KMS-11 (cell line): ENCODE measurements around the gene KIF1C.

ENCODE experiments used
- H2AFZ ChIP-seq: fragments of 200-600 bp; sonication (generic); 2 replicates; pipeline ENCODE4 v1.6.1; 2016; ENCODE audit warnings: antibody characterized with exemption, mixed run types, low read depth
- H3K27ac ChIP-seq: fragments of 200-600 bp; sonication (generic); 2 replicates; pipeline ENCODE4 v1.6.1; 2016; ENCODE audit warnings: mild to moderate bottlenecking, mixed run types
- H3K27me3 ChIP-seq: fragments of 200-600 bp; sonication (generic); 2 replicates; pipeline ENCODE4 v1.6.1; 2017; ENCODE audit warnings: mild to moderate bottlenecking, low read depth, mixed run types, moderate library complexity; ENCODE audit not compliant: insufficient read depth
- H3K36me3 ChIP-seq: fragments of 200-600 bp; sonication (generic); 2 replicates; pipeline ENCODE4 v1.6.1; 2017; ENCODE audit warnings: mild to moderate bottlenecking, mixed run types; ENCODE audit not compliant: insufficient read depth
- H3K4me1 ChIP-seq: fragments of 200-600 bp; sonication (generic); 2 replicates; pipeline ENCODE4 v1.6.1; 2016; ENCODE audit warnings: mild to moderate bottlenecking, low read depth, mixed run types; ENCODE audit not compliant: poor library complexity, severe bottlenecking
- H3K4me2 ChIP-seq: fragments of 200-600 bp; sonication (generic); 2 replicates; pipeline ENCODE4 v1.7.0; 2016; ENCODE audit warnings: mild to moderate bottlenecking, mixed run types
- H3K4me3 ChIP-seq: fragments of 200-600 bp; sonication (generic); IDR thresholded peaks from 2 replicates; pipeline ENCODE4 v1.6.1; 2017; ENCODE audit warnings: low read depth, low read length, mixed read lengths; ENCODE audit not compliant: insufficient read depth
- H3K79me2 ChIP-seq: fragments of 200-600 bp; sonication (generic); 2 replicates; pipeline ENCODE4 v1.6.1; 2016; ENCODE audit warnings: low read depth, mixed run types; ENCODE audit not compliant: insufficient read depth
- H3K9ac ChIP-seq: fragments of 200-600 bp; sonication (generic); 2 replicates; pipeline ENCODE4 v1.6.1; 2016; ENCODE audit warnings: mild to moderate bottlenecking, mixed run types
- H4K20me1 ChIP-seq: fragments of 200-600 bp; sonication (generic); 2 replicates; pipeline ENCODE4 v1.6.1; 2016; ENCODE audit warnings: mild to moderate bottlenecking, mixed run types; ENCODE audit not compliant: insufficient read depth
- TF ChIP-seq, protein P1 (sequence below): fragments of 200-600 bp; sonication (generic); conservative IDR thresholded peaks from 2 replicates; pipeline ENCODE4 v1.6.1; 2017; ENCODE audit warnings: low read depth, mild to moderate bottlenecking, antibody characterized with exemption, low read length, moderate library complexity, mixed read lengths

Gene KIF1C

DNA sequence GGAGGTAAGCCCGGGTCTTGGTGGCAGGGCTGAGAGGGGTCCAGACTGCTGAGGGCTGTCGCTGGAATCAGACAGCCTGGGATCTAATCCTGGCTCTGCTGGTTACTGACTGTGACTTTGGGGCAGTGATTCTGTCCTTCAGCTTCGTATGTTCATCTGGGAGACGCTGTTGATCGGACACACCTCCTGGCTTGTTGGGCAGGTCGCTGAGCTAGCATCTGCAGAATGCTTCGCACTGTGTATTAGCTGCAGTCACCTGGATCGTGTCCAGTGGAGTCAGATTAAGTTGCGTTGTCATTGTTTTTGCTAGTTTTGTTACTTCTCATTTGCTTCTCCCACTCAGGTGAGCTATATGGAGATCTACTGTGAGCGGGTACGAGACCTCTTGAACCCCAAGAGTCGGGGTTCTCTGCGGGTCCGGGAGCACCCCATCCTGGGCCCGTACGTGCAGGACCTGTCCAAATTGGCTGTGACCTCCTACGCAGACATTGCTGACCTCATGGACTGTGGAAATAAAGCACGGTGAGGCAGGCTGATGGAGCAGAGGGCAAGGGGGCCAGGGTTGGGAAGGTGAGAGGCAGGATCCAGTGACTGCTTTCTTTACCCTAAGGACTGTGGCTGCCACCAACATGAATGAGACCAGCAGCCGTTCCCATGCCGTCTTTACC, 4.5 kb downstream of the KIF1C start:
- H3K4me3 ChIP-seq = no peak overlapping the region
- TF ChIP-seq, protein P1, sequence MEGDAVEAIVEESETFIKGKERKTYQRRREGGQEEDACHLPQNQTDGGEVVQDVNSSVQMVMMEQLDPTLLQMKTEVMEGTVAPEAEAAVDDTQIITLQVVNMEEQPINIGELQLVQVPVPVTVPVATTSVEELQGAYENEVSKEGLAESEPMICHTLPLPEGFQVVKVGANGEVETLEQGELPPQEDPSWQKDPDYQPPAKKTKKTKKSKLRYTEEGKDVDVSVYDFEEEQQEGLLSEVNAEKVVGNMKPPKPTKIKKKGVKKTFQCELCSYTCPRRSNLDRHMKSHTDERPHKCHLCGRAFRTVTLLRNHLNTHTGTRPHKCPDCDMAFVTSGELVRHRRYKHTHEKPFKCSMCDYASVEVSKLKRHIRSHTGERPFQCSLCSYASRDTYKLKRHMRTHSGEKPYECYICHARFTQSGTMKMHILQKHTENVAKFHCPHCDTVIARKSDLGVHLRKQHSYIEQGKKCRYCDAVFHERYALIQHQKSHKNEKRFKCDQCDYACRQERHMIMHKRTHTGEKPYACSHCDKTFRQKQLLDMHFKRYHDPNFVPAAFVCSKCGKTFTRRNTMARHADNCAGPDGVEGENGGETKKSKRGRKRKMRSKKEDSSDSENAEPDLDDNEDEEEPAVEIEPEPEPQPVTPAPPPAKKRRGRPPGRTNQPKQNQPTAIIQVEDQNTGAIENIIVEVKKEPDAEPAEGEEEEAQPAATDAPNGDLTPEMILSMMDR = no peak
- H3K27me3 ChIP-seq = no peaks in the 10 kb centered on the region
- no peaks in the 10 kb centered on the region for H3K79me2 ChIP-seq
- no peak overlapping the region for H2AFZ ChIP-seq
- no peaks in the 10 kb centered on the region for H3K36me3 ChIP-seq
- H3K4me2 ChIP-seq = no peak overlapping the region
- no peaks in the 10 kb centered on the region for H3K4me1 ChIP-seq
- no peak overlapping the region for H3K9ac ChIP-seq
- no peak overlapping the region for H3K27ac ChIP-seq
- no peaks in the 10 kb centered on the region for H4K20me1 ChIP-seq

DNA sequence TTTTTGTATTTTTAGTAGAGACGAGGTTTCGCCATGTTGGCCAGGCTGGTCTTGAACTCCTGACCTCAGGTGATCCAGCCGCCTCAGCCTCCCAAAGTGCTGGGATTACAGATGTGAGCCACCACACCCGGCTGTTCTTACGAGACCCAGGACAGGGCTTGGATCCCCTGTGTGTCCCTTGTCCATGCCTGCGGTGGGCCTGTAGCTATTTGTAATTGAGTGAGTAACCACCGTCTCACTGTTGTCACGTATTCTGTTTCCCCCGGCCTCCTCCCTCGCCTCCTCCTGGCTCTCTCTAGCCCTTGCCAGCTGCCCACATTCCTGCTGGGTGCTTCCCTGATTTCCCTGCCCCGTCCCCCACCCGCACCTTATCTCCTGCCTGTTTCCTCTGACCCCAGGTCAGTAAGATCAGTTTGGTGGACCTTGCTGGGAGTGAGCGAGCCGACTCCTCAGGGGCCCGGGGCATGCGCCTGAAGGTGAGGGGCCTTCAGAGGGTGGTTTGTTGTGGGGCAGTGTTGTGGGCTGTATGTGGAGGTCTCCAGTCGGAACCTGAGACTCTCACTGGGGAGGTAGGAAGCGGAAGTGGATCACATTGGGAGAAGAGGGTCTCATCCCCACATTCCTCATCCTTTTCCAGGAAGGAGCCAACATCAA, 5.6 kb downstream of the KIF1C start:
- H3K79me2 ChIP-seq = no peaks in the 10 kb centered on the region
- H3K27me3 ChIP-seq = no peaks in the 10 kb centered on the region
- H3K9ac ChIP-seq = no peak overlapping the region
- TF ChIP-seq, protein P1 = no peak
- no peaks in the 10 kb centered on the region for H3K36me3 ChIP-seq
- H3K4me1 ChIP-seq = no peaks in the 10 kb centered on the region
- no peak overlapping the region for H3K4me3 ChIP-seq
- H3K4me2 ChIP-seq = no peak overlapping the region
- H4K20me1 ChIP-seq = no peaks in the 10 kb centered on the region
- H3K27ac ChIP-seq = no peak overlapping the region
- H2AFZ ChIP-seq = no peak overlapping the region

DNA sequence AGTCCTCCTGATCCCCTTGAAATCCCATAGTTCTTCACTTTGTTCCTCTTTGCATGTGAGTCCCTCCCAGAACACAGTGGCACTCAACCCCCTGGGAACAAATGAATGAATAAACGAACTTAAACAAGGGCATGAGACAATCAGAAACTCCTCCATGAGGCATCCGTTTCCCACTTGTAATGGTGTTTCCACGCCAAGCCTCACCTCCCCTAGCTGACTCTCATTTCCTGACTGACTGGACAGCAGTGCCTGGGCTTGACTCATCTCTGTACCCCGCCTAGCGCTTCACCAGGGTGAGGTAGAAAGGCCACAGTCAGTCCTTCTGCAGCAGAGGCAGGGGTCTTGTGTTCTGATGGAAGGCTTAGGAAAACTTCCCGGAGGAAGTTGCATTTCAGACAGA, 14.2 kb downstream of the KIF1C start:
- H3K9ac ChIP-seq = no peak overlapping the region
- no peak overlapping the region for H3K27ac ChIP-seq
- no peaks in the 10 kb centered on the region for H3K4me1 ChIP-seq
- no peak overlapping the region for H2AFZ ChIP-seq
- H3K79me2 ChIP-seq = no peaks in the 10 kb centered on the region
- H3K4me2 ChIP-seq = no peak overlapping the region
- H3K36me3 ChIP-seq = no peaks in the 10 kb centered on the region
- TF ChIP-seq, protein P1 = no peak
- no peaks in the 10 kb centered on the region for H4K20me1 ChIP-seq
- H3K4me3 ChIP-seq = no peak overlapping the region
- H3K27me3 ChIP-seq = no peaks in the 10 kb centered on the region

DNA sequence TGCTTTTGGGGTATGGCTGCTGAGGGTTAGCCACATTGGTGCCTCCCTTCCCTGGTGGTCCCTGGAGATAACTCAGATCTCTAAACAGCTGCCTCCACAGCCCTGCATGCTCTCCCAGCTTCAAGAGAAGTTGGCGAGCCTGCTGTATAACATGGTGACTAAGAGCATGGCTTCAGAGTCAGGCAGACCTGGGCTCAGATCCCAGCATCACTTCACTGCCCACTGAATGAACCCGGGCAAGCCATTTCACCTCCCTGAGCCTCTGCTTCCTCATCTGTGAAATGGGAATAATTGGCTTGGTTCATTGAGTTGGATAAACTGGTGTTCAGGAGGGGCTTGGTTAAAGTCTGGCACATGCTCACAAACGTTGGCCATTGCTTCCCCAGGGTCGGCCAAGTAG, 16.6 kb downstream of the KIF1C start:
- no peaks in the 10 kb centered on the region for H3K79me2 ChIP-seq
- no peaks in the 10 kb centered on the region for H4K20me1 ChIP-seq
- H3K4me1 ChIP-seq = no peaks in the 10 kb centered on the region
- no peaks in the 10 kb centered on the region for H3K27me3 ChIP-seq
- no peak overlapping the region for H3K4me2 ChIP-seq
- TF ChIP-seq, protein P1 = no peak
- no peak overlapping the region for H3K27ac ChIP-seq
- H3K36me3 ChIP-seq = no peaks in the 10 kb centered on the region
- H3K9ac ChIP-seq = no peak overlapping the region
- H2AFZ ChIP-seq = no peak overlapping the region
- H3K4me3 ChIP-seq = no peak overlapping the region
